Measurements from ENCODE around the gene FHOD3.

GRCh38 chr18:36826556-36826955 is 529.0 kb downstream of the FHOD3 start:
- TF ChIP-seq, protein P1, sequence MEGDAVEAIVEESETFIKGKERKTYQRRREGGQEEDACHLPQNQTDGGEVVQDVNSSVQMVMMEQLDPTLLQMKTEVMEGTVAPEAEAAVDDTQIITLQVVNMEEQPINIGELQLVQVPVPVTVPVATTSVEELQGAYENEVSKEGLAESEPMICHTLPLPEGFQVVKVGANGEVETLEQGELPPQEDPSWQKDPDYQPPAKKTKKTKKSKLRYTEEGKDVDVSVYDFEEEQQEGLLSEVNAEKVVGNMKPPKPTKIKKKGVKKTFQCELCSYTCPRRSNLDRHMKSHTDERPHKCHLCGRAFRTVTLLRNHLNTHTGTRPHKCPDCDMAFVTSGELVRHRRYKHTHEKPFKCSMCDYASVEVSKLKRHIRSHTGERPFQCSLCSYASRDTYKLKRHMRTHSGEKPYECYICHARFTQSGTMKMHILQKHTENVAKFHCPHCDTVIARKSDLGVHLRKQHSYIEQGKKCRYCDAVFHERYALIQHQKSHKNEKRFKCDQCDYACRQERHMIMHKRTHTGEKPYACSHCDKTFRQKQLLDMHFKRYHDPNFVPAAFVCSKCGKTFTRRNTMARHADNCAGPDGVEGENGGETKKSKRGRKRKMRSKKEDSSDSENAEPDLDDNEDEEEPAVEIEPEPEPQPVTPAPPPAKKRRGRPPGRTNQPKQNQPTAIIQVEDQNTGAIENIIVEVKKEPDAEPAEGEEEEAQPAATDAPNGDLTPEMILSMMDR (conservative IDR thresholded peaks at IDR 0.05; ENCODE audit: low read depth in 2 of 2) = no peak
- TF ChIP-seq EZH2 (IDR thresholded peaks at IDR 0.05; ENCODE audit: low read depth, unreplicated experiment) = no peak
